LNCaP clone FGC (cell line): ENCODE measurements around the gene GLTP.

Experiments
- DNase-seq: peaks from one replicate; pipeline ENCODE4 v3.0.0-alpha.2; 2011; ENCODE audit warnings: low read depth
- H3K4me3 ChIP-seq: 2 replicates; pipeline ENCODE4 v1.5.1; 2011; ENCODE audit warnings: mild to moderate bottlenecking, low read depth, low read length, control low read depth
- TF ChIP-seq, protein P1 (sequence below): IDR thresholded peaks from 2 replicates; pipeline ENCODE4 v1.5.1; 2012; ENCODE audit warnings: mild to moderate bottlenecking; ENCODE audit not compliant: control insufficient read depth, insufficient read depth; ENCODE audit errors: extremely low read depth

Gene GLTP

DNA sequence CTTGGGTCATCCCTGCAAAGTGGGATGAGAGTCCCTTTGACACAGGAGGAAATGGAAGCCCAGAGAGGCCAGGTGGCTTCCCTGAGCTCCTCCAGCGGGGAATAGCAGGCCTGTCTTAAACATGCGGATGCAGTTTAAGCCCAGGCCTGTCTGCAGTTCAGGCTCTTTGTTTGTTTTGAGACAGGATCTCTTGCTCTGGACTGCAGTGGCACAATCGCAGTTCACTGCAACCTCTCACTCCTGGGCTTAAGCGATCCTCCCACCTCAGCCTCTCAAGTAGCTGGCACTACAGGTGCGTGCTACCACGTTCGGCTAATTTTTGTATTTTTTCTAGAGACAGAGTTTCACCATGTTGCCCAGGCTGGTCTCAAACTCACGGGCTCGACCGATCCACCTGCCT is 50.7 kb downstream of the GLTP start:
- TF ChIP-seq, protein P1, sequence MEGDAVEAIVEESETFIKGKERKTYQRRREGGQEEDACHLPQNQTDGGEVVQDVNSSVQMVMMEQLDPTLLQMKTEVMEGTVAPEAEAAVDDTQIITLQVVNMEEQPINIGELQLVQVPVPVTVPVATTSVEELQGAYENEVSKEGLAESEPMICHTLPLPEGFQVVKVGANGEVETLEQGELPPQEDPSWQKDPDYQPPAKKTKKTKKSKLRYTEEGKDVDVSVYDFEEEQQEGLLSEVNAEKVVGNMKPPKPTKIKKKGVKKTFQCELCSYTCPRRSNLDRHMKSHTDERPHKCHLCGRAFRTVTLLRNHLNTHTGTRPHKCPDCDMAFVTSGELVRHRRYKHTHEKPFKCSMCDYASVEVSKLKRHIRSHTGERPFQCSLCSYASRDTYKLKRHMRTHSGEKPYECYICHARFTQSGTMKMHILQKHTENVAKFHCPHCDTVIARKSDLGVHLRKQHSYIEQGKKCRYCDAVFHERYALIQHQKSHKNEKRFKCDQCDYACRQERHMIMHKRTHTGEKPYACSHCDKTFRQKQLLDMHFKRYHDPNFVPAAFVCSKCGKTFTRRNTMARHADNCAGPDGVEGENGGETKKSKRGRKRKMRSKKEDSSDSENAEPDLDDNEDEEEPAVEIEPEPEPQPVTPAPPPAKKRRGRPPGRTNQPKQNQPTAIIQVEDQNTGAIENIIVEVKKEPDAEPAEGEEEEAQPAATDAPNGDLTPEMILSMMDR, result no peak
- no peak overlapping the region for H3K4me3 ChIP-seq
- DNase-seq, result no peak

DNA sequence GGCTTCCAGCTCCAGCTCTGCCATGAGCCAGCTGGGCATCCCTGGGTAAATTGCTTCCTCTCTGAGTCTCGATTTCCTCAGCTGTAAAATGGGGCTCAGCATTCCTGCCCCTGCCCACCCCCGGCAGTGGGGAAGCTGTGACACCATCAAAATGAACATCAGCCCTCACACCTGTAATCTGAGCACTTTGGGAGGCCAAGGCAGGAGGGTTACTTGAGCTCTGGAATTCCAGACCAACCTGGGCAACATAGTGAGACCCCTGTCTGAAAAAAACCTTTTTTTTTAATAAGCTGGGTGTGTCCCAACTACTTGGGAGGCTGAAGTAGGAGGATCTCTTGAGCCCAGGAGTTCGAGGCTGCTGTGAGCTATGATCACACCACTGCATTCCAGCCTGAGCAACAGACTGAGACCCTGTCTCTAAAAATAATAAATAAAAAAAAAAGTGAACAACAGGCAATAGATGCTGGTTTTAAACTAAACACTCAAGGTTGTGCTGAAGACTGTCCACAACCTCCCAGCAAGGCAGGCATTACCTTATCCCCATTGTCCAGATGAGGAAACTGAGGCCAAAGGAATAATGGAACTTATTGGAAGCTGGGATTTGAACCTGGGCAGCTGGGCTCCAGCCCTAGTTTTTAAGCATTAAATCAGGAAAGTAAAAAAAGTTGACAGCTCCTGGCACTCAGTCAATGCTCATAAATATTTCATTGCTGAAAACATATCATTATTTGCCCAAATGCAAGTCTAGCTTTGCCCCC is 51.4 kb downstream of the GLTP start:
- TF ChIP-seq, protein P1, result no peak
- no peak for DNase-seq
- H3K4me3 ChIP-seq, result no peak overlapping the region

DNA sequence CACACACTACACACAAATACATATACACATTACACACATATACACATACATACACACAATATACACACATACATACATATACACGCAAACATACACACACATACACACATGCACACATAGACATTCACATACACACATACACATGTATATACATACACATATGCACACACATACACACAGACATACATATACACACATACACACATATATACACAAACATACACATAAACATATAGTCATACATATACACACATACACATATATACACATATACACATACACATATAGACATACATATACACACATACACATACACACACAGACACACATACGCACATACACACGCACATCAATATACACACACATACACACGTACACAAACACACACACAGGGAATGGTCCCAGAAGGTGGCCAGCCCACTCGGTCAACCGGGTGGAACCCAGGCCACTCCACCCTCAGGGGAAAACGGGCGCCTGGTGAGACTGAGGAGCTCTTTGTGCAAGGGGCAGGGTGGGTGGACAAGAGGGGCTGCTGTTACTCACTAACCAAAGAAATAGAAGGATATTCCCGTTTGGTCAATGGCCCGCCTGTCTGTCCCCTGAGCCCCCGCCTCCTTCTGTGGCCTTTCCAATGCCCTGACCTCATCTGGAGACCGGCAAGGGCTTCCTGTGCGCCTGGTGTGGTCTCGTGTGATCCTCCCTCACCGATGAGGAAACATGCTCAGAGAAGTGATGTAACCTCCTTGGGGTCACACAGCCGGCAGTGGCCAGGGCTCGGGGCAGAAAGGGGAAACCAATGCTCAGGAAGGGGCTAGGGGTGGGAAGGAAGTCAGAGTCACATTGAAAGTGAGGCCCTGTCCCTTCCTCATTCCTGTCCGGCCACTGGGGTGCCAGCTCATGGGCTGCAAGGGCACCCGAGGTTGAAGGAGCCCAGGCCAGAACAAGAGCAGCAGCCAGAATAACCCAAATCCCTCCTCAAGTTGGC is 52.5 kb downstream of the GLTP start:
- DNase-seq, result no peak
- TF ChIP-seq, protein P1, result no peak
- H3K4me3 ChIP-seq, result no peak overlapping the region

DNA sequence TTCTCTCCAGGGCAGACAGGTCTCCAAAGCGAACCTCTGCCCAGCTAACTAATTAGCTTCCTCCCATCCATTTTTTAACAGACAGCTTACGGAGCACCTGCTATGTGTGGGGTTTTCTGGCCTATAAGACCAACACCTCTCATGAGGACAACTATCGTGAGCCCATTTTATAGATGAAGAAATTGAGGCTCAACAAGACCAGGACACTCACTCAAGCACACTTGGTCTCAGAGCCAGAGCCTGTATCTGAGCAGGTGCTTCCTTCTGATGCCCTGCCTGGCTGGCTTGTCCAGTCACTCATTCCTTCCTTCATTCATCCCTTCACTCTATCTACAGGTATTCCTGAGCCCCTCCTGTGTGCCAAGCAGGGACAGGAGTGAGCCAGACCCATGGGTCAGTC is 53.3 kb downstream of the GLTP start:
- TF ChIP-seq, protein P1, result no peak
- no peak for DNase-seq
- no peak overlapping the region for H3K4me3 ChIP-seq

GRCh38 chr12:109824731-109825130 is 55.6 kb downstream of the GLTP start:
- H3K4me3 ChIP-seq, result no peak overlapping the region
- TF ChIP-seq, protein P1, result no peak
- no peak for DNase-seq

- no peak overlapping the region for H3K4me3 ChIP-seq
- DNase-seq, result no peak
Observed at GRCh38 chr12:109822951-109823411, 57.4 kb downstream of the GLTP start.

More at GRCh38 chr12:109822951-109823411, 57.4 kb downstream of the GLTP start:
- TF ChIP-seq, protein P1, result no peak
